NCI-H146 (cell line): ENCODE measurements around the gene SWI5.

Source experiments
- DNase-seq: peaks from one replicate; lab custom pipeline; 2025; lab: John Stamatoyannopoulos, UW

Gene SWI5

DNA sequence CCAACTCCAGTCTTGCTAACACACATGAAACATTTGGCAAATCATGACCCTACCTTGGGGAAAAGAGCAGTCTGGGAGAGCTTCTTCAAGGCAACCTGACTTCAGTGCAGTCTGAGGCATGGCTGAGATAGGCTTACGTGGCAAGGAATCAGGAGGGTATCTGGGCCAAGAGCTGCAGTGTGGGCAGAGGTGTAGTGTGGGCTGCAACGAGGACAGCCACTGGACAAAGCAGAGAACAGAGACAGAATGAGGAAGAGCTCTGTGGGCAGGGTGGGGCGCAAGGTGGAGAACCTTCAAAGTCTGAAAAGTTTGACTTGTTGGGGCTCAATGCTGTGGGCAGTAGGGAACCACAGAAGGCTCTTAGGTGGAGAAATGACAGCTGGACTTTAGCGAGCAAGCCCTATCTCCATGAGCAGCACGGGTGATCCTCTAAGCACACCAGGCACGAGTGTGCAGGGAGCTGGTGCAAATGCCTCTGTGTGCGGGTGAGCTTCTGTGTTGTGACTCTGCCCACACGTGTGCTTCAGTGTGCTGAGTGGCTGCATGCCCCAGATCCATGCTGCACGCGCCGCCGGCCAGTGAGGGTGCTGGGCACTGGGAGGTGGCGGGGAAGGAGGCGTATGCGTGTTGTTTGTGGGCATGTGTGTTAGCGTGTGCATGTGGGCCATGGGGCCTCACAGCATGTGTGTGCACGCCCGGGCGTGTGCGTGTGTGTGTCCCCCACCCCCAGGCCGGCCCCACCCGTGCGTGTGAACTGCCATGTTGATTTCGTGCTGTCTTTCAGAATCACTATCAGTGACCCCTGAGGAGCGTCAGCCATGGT is 23.5 kb upstream of the SWI5 start:
- DNase-seq, result no peak

GRCh38 chr9:128253140-128253990 is 22.7 kb upstream of the SWI5 start:
- no peak for DNase-seq

- DNase-seq, result no peak
These were observed 22.1 kb upstream of the SWI5 start for GRCh38 chr9:128253991-128254346.

- DNase-seq, result no peak
These were observed 21.7 kb upstream of the SWI5 start for GRCh38 chr9:128254362-128254761.

DNA sequence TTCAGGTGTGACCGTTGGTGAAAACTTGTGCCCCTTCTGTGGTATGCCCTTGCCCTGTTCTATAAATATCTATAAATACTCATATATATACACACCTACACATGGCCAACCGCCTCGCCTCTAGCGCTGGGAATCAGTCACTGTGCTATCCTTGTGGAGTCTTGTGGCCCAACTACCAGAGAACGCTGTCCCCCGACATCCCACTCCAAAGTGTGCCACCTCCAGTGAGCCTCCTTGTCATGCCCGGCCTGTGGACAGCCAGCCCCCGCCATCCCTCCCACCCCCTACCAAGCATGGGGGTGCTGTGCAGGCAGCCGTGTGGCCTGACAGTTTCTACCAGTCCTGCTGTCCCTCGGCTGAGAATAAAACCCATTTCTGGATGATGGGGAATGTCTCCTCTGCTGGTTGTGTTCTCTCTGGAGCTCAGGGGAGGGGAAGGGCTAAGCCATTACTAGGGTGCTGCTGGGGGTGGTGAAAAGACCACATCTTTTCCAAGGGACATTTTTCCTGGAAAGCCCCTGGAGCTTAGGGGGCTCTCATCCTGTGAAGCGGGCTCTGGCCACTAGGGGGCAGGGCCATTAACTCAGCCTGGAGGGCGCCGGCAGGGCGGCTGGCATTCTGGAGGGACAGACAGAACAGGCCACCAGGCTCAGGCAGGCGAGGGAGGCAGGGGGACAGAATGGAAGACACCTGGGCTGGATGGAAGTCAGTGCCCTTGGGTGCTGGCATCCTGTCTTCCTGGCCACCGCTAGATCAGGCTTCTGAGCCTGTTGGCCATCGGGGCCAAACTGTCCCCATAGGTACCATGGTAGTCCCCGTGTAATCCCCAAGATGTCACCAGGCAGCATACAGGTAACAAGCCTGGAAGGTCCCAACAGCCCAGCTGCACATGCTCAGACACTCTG is 21.0 kb upstream of the SWI5 start:
- peak; percentile 32 for DNase-seq

- DNase-seq, result no peak
These were observed 18.8 kb upstream of the SWI5 start for GRCh38 chr9:128257086-128257825.

DNA sequence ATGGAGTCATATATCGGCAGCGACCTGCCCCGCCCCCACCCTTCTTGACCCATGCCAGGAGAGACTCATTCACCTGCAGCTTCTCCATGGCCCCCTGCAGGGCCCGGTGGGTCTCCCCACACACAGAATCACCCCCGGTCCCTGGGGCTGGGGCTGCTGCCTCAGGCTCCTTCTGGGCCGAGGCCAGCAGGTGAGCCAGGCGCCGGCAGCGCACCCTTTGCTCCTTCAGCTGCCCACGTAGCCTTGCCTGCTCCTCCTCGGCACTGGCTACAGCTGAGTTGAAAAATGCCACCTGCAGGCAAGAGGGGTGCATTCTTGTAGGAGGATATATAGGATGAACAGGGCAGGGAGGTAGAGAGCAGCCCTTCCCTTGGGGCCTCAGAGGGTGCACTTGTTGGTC is 18.2 kb upstream of the SWI5 start:
- no peak for DNase-seq

GRCh38 chr9:128258326-128258725 is 17.8 kb upstream of the SWI5 start:
- no peak for DNase-seq

DNA sequence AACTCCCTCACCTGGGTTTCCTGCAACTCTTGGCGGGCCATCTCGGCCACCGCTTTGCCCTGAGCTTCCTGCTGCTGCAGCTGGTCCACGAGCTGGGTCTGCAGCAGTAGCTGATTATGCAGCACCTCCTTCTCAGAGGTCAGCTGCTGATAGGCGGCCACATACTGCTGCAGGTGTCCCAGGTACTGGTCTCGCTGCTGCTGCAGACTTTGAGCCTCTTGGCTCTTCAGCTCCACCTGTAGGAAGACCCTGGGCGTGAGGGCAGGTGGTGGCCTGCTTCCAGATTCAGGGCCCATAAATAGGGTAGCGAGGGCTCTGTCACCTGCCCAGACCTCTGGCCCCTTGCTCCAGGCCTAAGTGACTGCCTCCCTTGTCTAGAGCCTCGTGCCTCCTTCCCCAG is 16.9 kb upstream of the SWI5 start:
- no peak for DNase-seq

- DNase-seq, result no peak
These were observed 15.7 kb upstream of the SWI5 start for GRCh38 chr9:128260340-128260739.

- no peak for DNase-seq
These were observed 13.4 kb upstream of the SWI5 start for GRCh38 chr9:128262687-128263086.

GRCh38 chr9:128265348-128265847 is 10.7 kb upstream of the SWI5 start:
- DNase-seq, result no peak

DNA sequence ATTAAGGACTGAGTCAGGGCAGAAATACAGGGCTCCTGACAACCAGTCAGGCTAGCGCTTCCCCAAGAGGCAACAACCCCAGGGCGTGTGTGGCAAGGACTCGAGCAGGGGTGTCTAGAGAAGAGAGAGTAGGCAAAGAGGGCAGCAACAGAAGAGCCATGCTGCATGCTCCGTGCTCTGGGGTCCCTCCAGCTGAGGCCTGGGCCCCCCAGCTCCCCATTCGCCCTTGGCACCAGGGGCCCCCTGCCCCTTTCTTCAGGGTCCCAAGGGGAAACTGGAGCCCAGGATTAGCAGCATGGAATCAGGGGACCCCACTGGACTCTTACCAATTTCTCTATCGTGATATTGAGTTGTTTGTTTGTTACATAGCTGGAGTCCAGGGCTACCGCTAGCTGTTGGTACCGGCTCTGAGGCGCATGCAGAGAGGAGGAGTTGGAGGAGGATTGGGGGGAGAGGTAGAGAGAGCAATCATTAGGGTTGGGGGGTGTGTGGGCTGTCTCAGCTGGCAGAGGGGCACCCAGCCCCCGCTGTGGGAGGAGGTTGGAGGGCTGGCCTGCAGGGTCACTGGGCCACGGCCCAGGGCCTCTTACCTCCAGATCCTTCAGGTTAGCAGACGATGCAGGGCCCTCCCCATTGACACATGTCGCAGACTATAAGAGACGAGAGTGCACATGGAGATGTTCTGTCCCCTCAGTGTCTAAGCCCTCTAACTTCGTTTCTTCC is 9.0 kb upstream of the SWI5 start:
- no peak for DNase-seq

GRCh38 chr9:128271112-128271511 is 5.0 kb upstream of the SWI5 start:
- no peak for DNase-seq

DNA sequence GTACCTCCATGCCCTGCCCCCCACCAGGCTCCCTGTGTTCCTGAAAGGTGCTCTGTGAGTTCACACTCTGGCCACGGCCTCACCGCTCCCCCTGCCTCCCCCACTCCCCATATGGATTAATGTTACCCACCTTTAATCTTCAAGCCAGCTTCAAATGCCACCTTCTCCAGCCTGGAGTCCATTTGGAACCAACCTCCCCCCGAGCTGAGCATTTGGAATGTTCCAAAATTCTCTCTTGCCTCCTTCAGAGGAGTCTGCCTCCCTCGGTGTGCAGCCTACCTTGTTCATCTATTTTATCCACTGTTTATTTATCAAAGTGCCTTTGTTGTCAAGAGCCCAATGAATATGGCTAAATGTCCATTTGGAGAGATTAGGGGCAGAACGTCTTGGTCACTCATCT is 4.6 kb upstream of the SWI5 start:
- DNase-seq, result no peak

DNA sequence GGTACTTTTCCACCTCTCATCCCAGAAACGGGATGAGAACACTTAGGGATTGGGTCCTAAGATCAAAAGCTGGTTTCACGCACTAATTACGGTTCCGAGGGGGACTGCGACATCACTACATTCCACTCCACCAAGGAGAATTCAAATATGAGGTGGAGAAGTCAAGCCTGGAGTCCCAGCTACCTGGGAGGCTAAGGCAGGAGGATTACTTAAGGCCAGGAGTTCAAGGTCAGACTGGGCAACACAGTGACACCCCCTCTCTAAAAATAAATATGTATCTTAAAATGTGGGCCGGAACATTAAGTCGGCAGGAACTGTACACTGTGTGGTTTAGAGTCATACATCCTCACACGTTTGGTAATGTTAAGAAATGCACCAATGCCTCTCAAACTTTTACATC is 1.8 kb upstream of the SWI5 start:
- DNase-seq, result no peak

- peak; percentile 4 for DNase-seq
These were observed 673 bp upstream of the SWI5 start, which contains the start of gene GOLGA2 for GRCh38 chr9:128275198-128276007. Gene GOLGA2, minus strand, starts transcription at chr9:128276007. Its CDS starts 31 bp downstream, at chr9:128275976.

- peak; percentile 21 for DNase-seq
These were observed 646 bp downstream of the SWI5 start for GRCh38 chr9:128276574-128277270.
